GM12864 (cell line): Measurements from ENCODE around the gene GPATCH8.
A peak's percentile ranks its signal among the peaks of the same experiment; 100 is the strongest.

Experiments used
- DNase-seq: peaks from one replicate; pipeline ENCODE4 v3.0.0-alpha.2; 2011; ENCODE audit warnings: low read depth
- H3K4me3 ChIP-seq: 2 replicates; pipeline ENCODE4 v1.5.1; 2011; ENCODE audit warnings: mild to moderate bottlenecking, low read depth, low read length, control low read depth
- CTCF ChIP-seq: IDR thresholded peaks from 2 replicates; pipeline ENCODE4 v1.5.1; 2011; ENCODE audit warnings: low read depth, mild to moderate bottlenecking, moderate library complexity, low read length, control low read depth, inconsistent platforms; ENCODE audit errors: missing control alignments

GPATCH8 gene

GRCh38 chr17:44385287-44386181 lies 117.7 kb downstream of the GPATCH8 start:
- peak; percentile 28 for TF ChIP-seq CTCF
- peak overlapping the region; percentile 57 for H3K4me3 ChIP-seq
- DNase-seq: no peak

GRCh38 chr17:44384823-44385286 lies 118.4 kb downstream of the GPATCH8 start:
- TF ChIP-seq CTCF: no peak
- DNase-seq: no peak
- peak overlapping the region; percentile 57 for H3K4me3 ChIP-seq

GRCh38 chr17:44384281-44384822 lies 118.9 kb downstream of the GPATCH8 start:
- no peak overlapping the region for H3K4me3 ChIP-seq
- DNase-seq: no peak
- no peak for TF ChIP-seq CTCF

GRCh38 chr17:44383861-44384260 lies 119.3 kb downstream of the GPATCH8 start:
- H3K4me3 ChIP-seq: no peak overlapping the region
- DNase-seq: no peak
- TF ChIP-seq CTCF: no peak

DNA sequence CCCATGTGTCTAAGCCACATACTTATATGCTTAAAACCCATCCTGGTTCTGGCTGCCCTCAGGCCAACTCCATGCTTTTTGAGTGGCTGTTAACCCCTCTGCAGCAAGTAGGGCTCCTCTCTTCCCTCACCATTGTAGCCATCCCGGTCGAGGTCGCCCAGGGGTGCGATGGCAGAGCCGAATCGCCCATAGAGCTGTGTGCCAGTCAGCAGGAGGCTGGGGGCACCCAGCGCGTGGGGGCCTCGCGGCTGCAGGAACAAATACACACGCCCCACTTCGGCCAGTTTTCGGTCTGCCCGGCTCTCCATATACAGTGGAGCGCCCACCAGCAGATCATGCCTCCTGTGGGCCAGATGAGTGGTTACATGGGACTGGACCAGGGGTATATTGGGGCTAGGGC lies 119.8 kb downstream of the GPATCH8 start:
- no peak for TF ChIP-seq CTCF
- no peak overlapping the region for H3K4me3 ChIP-seq
- no peak for DNase-seq

- H3K4me3 ChIP-seq: no peak overlapping the region
- no peak for TF ChIP-seq CTCF
- DNase-seq: no peak
Observed at GRCh38 chr17:44382917-44383316, 120.3 kb downstream of the GPATCH8 start.
